ENCODE data around the gene N4BP2L2.

DNA sequence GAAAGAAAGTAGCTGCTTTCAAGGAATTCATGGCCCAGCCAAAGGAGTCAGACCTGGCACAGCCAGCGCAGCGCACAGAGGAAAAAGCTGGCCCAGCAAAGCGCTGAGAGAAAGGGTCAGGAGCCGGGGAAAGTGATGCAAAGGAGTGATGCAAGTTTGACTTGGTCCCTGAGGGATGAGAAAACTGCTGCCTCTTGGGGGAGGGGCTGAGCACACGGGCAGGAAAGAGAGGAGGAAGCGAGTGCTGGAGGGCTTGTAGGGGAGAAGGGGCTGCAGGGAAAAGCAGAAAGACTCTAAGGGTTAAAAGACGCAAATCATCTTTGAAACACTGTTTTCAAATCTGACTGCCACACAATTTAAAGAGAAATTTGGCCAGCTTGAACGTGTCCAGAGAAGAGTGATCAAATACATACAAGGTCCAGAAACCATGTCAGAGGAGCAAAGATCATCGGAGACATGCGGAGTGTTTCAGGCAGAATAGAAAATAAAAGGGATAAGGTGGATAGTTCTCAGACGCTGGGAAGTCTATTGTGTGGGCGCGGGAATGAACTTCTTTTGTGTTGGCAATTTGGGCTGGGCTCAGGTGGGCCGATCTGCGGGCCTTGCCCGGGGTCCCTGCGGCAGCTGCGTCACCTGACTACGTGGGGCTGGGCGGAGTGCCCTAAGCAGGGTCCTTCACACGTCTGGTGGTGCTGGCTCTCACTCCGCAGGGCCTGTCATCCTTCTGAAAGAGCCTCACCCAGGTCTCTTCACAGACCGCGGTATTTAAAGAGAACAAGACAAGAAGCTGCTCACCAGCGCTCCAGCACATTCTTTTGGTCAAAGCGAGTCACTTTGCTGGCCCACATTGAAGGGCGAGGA is 128.8 kb downstream of the N4BP2L2 start:
- no peak for TF ChIP-seq EZH2 (IDR thresholded peaks at IDR 0.05; ENCODE audit: insufficient read depth, poor library complexity, severe bottlenecking)
- TF ChIP-seq EZH2phosphoT487 (IDR thresholded peaks at IDR 0.05; ENCODE audit: insufficient read depth, low read depth): no peak

Data from GM23248 (cell line).